ENCODE results near the gene SEM1. TPM values are rescaled to one million over a fixed set of nuclear protein-coding genes. Genes with fewer than 3 reads are reported as not detected.
"Not testable (repeated sequence)": the region's sequence is repeated elsewhere in the genome, so short reads cannot be mapped to it uniquely, and the experiment has no call there.

Gene SEM1
- total and polyA plus RNA-seq, 8 donors = 5.1 to 98.3 (median 71.4) TPM

DNA sequence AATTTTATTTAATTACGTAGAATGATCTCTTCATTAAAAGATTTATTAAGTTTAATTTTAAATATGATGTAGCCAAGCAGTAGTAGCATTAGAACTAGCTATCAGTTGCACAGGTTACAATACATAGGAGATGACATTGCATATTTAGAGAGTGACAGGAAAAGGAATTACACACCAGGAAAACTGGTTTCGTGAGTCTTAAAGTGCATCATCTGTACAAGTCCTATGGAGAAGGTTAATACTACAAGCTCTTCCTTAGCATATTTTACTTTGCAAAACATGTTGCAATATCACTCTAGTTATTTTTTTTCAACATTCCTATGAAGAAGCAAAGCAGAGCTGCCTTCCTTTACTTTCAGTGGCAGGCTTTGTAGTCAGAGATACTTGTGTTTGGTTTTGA lies 20.2 kb upstream of the SEM1 start:
- intact Hi-C loops (cut with DNase I; ENCODE audit: low total_unique reads) = no loop called here
- Histone ChIP-seq H3K4me1 (no peaks in the 10 kb centered on the region), H3K4me3 (no peak overlapping the region), H3K9me3 (no peaks in the 10 kb centered on the region), H3K27me3 (peaks cover 0 to 5% (median 0%) of the 10 kb centered on the region in 3 donors), H3K36me3 (no peaks in the 10 kb centered on the region), H3K27ac (no peak overlapping the region)
- no peak for TF ChIP-seq POLR2A (IDR thresholded peaks at IDR 0.05)
- no peak for TF ChIP-seq POLR2AphosphoS5 (IDR thresholded peaks at IDR 0.05)
- no peak for DNase-seq
- WGBS, 5 donors = 80 to 95% (median 93%) methylated on average over 2 of the region's 2 CpGs

DNA sequence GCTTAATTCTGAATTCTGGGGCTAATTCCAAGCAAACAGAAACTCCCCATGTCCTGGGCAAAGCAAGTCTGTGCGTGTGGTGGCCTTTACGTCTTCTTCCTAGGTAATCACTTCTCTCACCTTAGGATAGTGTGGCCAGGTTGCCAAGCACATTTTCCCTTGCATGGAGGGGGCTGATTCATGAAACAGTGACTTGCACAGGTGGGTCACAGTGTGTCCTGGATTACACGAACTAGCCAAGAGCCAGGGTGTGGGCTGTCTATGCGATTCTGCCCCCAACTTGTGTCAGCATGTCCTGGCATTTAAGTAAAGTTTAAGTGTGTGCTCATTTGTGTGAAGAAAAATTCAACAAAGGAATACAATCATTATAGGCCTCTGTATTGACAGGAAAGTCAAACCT lies 18.5 kb upstream of the SEM1 start:
- H3K9me3 ChIP-seq = no peaks in the 10 kb centered on the region
- WGBS, 5 donors = 73 to 77% (median 75%) methylated on average over 4 of the region's 4 CpGs
- H3K27ac ChIP-seq = no peak overlapping the region
- H3K4me1 ChIP-seq = no peaks in the 10 kb centered on the region
- DNase-seq = peak in 1 of 2 donors; percentile 6
- H3K36me3 ChIP-seq = no peaks in the 10 kb centered on the region
- peaks cover 0 to 5% (median 0%) of the 10 kb centered on the region in 3 donors for H3K27me3 ChIP-seq
- no peak for TF ChIP-seq POLR2AphosphoS5 (IDR thresholded peaks at IDR 0.05)
- no peak for TF ChIP-seq EP300 (IDR thresholded peaks at IDR 0.05)
- TF ChIP-seq POLR2A (IDR thresholded peaks at IDR 0.05) = no peak
- TF ChIP-seq, protein P1, sequence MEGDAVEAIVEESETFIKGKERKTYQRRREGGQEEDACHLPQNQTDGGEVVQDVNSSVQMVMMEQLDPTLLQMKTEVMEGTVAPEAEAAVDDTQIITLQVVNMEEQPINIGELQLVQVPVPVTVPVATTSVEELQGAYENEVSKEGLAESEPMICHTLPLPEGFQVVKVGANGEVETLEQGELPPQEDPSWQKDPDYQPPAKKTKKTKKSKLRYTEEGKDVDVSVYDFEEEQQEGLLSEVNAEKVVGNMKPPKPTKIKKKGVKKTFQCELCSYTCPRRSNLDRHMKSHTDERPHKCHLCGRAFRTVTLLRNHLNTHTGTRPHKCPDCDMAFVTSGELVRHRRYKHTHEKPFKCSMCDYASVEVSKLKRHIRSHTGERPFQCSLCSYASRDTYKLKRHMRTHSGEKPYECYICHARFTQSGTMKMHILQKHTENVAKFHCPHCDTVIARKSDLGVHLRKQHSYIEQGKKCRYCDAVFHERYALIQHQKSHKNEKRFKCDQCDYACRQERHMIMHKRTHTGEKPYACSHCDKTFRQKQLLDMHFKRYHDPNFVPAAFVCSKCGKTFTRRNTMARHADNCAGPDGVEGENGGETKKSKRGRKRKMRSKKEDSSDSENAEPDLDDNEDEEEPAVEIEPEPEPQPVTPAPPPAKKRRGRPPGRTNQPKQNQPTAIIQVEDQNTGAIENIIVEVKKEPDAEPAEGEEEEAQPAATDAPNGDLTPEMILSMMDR (IDR thresholded peaks at IDR 0.05) = no peak
- no peak overlapping the region for H3K4me3 ChIP-seq
- intact Hi-C loops (cut with DNase I; ENCODE audit: low total_unique reads) = no loop called here

DNA sequence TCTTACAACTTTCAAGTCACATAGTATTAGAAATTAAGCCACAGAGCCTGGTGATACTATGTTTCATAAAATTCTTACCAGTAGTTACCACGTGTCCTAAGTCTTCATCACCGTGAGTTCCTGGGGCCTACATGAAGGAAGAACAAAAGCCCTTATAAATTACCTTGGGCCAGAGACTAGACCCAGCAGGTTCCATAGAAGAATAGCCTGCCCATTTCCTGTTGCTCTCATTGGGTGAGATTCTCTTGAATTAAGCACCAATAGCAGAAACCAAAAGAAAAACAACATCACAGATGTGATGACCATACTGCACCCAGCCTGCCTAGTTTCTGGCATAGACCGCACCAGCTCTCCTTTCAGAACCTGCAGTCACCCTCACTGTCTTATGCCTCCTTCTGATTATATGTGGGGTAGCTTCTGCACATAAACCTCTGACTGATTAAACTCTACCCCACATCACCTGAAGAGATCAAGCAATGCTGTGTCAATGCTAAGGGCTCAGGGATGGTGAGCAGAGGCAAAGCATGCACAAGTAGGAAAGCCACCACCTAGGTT lies 18.0 kb upstream of the SEM1 start:
- Histone ChIP-seq H3K36me3 (no peaks in the 10 kb centered on the region), H3K27ac (no peak overlapping the region), H3K4me1 (no peaks in the 10 kb centered on the region), H3K4me3 (no peak overlapping the region), H3K9me3 (no peaks in the 10 kb centered on the region), H3K27me3 (peaks cover 0 to 1% (median 0%) of the 10 kb centered on the region in 3 donors)
- DNase-seq = no peak
- intact Hi-C loops (cut with DNase I; ENCODE audit: low total_unique reads) = no loop called here
- WGBS, 5 donors = 86 to 97% (median 88%) methylated on average over 3 of the region's 3 CpGs
- TF ChIP-seq, protein P1 (IDR thresholded peaks at IDR 0.05) = no peak
- TF ChIP-seq EP300 (IDR thresholded peaks at IDR 0.05) = no peak
- no peak for TF ChIP-seq POLR2AphosphoS5 (IDR thresholded peaks at IDR 0.05)

DNA sequence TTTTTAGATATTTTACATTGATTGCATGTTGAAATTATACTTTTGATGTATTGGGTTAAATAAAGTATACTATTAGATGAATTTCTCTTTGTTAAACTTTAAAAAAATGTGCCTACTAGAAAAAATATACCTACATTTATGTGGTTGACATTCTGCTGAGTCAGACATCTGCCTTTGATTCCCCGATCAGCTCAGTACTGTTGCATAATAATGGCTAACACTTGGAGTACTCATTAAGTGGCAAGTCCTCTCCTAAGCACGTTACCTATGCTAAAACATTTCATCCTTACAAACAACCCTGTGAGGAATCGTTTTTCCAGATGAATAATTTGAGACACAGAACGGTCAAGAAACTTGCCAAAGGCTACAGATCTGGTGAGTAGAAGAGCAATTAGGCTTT lies 14.0 kb upstream of the SEM1 start:
- intact Hi-C loops (cut with DNase I; ENCODE audit: low total_unique reads) = no loop called here
- TF ChIP-seq, protein P1 (IDR thresholded peaks at IDR 0.05) = no peak
- TF ChIP-seq EP300 (IDR thresholded peaks at IDR 0.05) = no peak
- H3K4me3 ChIP-seq = no peak overlapping the region
- no peak for DNase-seq
- H3K4me1 ChIP-seq = no peaks in the 10 kb centered on the region
- no peak overlapping the region for H3K27ac ChIP-seq
- 32 to 50% (median 41%) methylated on average over 4 of the region's 4 CpGs for WGBS, 5 donors
- H3K36me3 ChIP-seq = no peaks in the 10 kb centered on the region
- H3K9me3 ChIP-seq = no peaks in the 10 kb centered on the region
- H3K27me3 ChIP-seq = peaks cover 0 to 8% (median 0%) of the 10 kb centered on the region in 3 donors

DNA sequence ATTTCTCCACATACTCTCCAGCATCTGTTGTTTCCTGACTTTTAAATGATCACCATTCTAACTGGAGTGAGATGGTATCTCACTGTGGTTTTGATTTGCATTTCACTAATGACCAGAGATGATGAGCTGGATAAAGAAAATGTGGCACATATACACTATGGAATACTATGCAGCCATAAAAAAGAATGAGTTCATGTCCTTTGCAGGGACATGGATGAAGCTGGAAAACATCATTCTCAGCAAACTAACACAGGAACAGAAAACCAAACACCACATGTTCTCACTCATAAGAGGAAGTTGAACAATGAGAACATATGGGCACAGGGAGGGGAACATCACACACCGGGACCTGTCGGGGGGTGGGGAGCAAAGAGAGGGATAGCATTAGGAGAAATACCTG lies 13.3 kb upstream of the SEM1 start:
- H3K4me3 ChIP-seq; intact Hi-C loops (cut with DNase I; ENCODE audit: low total_unique reads); DNase-seq; H3K36me3 ChIP-seq; H3K9me3 ChIP-seq; H3K27ac ChIP-seq; H3K4me1 ChIP-seq: not testable (repeated sequence)
- 88 to 95% (median 92%) methylated on average over 2 of the region's 2 CpGs for WGBS, 5 donors
- H3K27me3 ChIP-seq = peaks cover 0 to 12% (median 0%) of the 10 kb centered on the region in 3 donors
